Vagina (tissue), 2 donors: Measurements from ENCODE around the gene EME1.

ENCODE experiments used
- POLR2A ChIP-seq, 2 donors: fragments of 450-650 bp; IDR thresholded peaks; one replicate each; pipeline ENCODE4 v1.6.1; 2017; ENCODE audit warnings: antibody characterized with exemption in 2 of 2, mild to moderate bottlenecking in 2 of 2, moderate library complexity in 2 of 2
- TF ChIP-seq, protein P1 (sequence below), 3 experiments: fragments of 450-650 bp in 2 of 3; fragments of 200-600 bp in 1 of 3; sonication (generic) in 1 of 3; IDR thresholded peaks; one replicate each; pipeline ENCODE4 v1.5.1; 2017 to 2019; ENCODE audit warnings: antibody characterized with exemption in 3 of 3, mild to moderate bottlenecking in 2 of 3, moderate library complexity in 2 of 3

DNA sequence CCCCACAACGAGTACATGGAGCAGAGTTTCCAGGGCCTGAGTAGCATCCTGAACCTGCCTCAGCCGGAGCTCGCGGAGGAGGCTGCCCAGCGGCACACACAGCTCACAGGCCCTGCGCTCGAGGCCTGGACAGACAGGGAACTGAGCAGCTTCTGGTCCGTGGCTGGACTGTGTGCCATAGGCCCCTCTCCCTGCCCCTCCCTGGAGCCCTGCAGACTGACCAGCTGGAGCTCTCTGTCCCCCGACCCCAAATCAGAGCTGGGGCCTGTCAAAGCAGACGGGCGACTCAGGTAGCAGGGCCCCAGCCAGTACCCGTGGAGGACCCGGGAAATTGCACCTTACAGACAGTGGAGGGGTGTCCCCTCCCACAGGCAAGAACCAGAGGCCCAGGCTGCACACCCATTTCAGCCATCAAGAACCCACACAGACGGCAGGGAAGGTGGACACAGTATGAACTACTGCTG, 13.0 kb upstream of the EME1 start:
- TF ChIP-seq, protein P1, sequence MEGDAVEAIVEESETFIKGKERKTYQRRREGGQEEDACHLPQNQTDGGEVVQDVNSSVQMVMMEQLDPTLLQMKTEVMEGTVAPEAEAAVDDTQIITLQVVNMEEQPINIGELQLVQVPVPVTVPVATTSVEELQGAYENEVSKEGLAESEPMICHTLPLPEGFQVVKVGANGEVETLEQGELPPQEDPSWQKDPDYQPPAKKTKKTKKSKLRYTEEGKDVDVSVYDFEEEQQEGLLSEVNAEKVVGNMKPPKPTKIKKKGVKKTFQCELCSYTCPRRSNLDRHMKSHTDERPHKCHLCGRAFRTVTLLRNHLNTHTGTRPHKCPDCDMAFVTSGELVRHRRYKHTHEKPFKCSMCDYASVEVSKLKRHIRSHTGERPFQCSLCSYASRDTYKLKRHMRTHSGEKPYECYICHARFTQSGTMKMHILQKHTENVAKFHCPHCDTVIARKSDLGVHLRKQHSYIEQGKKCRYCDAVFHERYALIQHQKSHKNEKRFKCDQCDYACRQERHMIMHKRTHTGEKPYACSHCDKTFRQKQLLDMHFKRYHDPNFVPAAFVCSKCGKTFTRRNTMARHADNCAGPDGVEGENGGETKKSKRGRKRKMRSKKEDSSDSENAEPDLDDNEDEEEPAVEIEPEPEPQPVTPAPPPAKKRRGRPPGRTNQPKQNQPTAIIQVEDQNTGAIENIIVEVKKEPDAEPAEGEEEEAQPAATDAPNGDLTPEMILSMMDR (IDR thresholded peaks at IDR 0.05): no peak
- no peak for TF ChIP-seq POLR2A (IDR thresholded peaks at IDR 0.05)
